GM12891 (cell line): ENCODE measurements around the gene TBX20.

Experiments used
- POLR2A ChIP-seq: IDR thresholded peaks from 2 replicates; pipeline ENCODE4 v1.6.1; 2011; ENCODE audit warnings: low read depth, low read length, control low read depth
- POLR2AphosphoS5 ChIP-seq: IDR thresholded peaks from 2 replicates; pipeline ENCODE4 v1.6.1; 2011; ENCODE audit warnings: low read depth, low read length, control low read depth
- POU2F2 ChIP-seq: IDR thresholded peaks from 2 replicates; pipeline ENCODE4 v1.6.1; 2011; ENCODE audit warnings: low read depth, mild to moderate bottlenecking, control low read depth, low read length, moderate library complexity
- TAF1 ChIP-seq: IDR thresholded peaks from 2 replicates; pipeline ENCODE4 v1.6.1; 2011; ENCODE audit warnings: low read depth, low read length, control low read depth

- TF ChIP-seq POLR2A = no peak
- no peak for TF ChIP-seq POLR2AphosphoS5
- no peak for TF ChIP-seq TAF1
- TF ChIP-seq POU2F2 = no peak
These were observed 5.1 kb upstream of the TBX20 start for GRCh38 chr7:35258868-35259522.
